ENCODE data around the gene CLDN9.

CLDN9 gene

DNA sequence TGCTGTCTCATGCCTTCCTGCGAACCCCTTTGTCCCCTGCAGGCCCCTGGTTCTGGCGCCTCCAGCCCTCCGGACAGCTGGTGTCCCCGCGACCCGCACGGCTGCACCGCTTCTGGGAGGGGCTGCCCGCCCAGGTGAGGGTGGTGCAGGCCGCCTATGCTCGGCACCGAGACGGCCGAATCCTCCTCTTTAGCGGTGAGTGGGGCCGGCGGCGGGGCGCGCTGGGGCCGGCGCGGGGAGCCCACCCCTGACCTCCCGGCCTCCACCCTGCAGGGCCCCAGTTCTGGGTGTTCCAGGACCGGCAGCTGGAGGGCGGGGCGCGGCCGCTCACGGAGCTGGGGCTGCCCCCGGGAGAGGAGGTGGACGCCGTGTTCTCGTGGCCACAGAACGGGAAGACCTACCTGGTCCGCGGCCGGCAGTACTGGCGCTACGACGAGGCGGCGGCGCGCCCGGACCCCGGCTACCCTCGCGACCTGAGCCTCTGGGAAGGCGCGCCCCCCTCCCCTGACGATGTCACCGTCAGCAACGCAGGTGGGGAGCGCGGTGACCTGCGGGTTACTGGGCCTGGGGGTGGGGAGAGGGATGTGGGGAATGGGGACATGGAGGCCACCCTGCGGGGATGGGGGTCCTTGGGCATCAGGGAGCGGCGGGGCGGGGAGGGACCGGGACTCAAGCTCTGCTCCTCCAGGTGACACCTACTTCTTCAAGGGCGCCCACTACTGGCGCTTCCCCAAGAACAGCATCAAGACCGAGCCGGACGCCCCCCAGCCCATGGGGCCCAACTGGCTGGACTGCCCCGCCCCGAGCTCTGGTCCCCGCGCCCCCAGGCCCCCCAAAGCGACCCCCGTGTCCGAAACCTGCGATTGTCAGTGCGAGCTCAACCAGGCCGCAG lies 45.7 kb downstream of the CLDN9 start:
- FAIRE-seq = no peak

DNA sequence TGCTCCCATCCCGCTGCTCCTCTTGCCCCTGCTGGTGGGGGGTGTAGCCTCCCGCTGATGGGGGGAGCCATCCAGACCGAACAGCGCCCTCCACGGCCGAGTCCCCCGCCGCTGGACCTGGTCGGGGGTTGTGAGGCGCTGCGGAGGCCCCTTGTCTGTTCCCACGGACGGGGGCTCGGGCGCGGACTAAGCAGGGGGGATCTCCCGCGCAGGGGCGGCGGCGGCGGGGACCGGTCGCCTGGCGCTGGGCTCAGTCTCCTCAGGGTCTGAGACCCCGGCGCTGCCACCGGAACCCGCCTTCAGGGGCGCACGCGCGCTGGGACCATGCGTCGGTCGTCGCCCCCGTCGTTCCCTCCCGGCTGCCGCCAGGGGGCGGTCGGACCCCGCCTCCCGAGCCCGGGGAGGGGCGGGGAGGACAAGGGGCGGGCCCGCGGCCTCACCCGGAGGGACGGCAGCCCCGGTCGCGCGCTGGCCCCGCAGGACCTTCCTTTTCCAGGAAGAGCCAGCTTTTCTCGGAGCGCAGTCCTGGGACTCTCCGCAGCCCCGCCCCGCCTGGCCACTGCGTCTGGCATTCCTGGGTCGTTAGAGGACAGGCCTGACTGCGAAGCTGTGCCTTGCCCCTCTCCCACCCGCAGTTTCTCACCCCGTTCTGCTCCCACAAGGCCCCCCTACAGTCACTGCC lies 46.5 kb downstream of the CLDN9 start:
- FAIRE-seq = no peak

DNA sequence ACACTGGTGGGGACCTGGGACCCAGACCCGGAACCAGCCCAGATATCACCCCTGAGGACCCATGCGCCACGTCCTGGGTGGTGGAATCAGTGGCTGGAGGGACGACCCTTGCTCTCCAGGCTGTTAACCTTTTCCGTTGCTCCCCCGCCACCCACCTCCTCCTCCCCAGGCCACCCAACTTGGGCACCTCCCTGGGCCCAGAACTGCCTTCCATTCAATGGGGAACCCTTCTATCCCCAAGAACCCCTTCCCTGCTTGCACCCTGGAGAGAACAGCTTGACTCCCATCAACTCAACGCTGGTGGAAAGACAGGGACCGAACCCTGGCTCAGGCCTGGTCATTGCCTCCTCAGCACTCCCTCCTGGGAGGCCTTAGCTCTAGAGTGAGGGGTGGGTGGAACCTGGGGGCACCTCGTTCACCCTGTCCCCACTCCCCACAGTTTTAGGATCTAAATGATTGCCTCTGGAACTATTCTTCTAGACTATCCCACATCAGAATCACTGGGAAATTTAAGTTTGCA lies 47.1 kb downstream of the CLDN9 start:
- no peak for FAIRE-seq

DNA sequence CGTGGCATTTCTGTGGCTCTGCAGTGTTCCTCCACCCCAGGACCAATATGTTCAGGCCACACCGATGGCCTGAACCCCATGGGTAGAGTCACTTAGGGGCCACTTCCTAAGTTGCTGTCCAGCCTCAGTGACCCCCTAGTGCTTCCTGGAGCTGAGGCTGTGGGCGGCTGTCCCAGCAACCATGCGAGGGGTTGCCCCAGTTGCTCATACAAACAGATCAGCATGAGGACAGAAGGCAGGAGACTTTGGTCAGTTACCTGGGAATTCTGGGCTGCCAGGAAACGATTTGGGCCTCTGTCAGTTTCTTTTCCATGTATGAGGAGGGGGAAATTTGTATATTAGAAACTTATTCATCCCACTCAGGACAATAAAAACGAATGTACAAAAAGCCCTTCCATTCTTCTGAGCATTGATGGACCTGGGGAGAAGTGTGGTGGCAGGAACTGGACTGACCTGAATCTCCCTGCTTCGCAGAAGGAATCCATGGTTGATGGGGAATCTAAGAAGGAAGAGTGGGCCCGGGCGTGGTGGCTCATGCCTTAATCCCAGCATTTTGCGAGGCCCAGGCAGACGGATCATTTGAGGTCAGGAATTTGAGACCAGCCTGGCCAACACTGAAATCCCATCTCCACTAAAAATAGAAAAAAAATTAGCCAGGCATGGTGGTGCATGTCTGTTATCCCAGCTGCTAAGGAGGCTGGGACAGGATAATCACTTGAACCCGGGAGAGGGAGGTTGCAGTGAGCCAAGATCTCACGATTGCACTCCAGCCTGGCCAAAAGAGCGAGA lies 47.8 kb downstream of the CLDN9 start:
- no peak for FAIRE-seq

DNA sequence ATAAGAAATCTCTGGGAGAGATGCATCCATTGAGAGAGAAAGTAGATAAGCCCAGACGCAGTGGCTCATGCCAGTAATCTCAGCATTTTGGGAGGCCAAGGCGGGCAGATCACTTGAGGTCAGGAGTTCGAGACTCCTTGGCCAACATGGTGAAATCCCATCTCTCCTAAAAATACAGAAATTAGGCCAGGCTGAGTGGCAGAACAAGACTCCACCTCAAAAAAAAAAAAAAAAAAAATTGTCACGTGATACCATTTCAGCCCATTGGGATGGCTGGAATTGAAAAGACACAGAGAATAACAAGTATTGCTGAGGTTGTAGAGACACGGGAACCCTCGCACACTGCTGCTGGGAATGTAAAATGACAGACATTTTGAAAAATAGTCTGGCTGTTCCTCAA lies 49.8 kb downstream of the CLDN9 start:
- FAIRE-seq = no peak

DNA sequence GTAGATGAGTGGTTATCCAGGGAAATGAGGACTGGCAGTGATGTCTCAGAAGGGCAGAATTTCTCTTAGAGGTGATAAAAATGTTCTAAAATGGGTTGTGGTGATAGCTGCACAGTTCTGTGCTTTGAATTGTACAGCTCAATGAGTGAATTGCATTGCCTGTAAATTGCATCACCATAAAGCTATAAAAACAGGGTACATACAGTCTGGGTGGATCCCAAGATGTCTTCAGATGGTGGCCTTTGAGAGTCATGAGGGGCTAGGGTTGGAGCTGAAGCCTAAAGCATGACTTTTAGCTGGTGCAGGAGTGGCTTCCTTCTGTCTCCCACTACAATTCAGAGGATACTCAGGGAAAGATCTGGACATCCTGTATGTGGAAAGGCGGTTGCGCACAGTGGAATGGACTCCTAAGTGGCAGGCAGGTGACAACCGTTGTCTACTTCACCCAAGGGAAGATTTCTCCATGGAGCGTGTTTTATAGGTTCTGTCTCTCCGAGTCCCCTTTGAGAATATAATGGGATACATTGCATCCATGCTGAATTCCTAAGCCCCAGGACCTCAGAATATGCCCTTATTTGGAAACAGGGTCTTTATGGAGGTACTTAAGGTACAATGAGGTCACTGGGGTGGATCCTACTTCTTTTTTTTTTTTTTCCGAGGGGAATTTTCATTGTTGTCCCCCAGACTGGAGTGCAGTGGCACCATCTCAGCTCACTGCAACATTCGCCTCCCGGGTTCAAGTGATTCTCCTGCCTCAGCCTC lies 51.1 kb downstream of the CLDN9 start:
- no peak for FAIRE-seq

Measured in islet of Langerhans (tissue), 1 donor.